Loucy (cell line): ENCODE results near the gene RARB.

Experiments
- H2AFZ ChIP-seq: fragments of 200-600 bp; sonication (generic); 2 replicates; pipeline ENCODE4 v1.6.0; 2016; ENCODE audit warnings: antibody characterized with exemption, mild to moderate bottlenecking, low read length, moderate library complexity
- H3F3A ChIP-seq: fragments of 200-600 bp; 2 replicates; pipeline ENCODE4 v1.6.0; 2016; ENCODE audit warnings: antibody characterized with exemption, low read depth, mild to moderate bottlenecking
- H3K27me3 ChIP-seq: fragments of 200-600 bp; sonication (generic); 2 replicates; pipeline ENCODE4 v1.6.1; 2014; ENCODE audit warnings: low read length, mild to moderate bottlenecking; ENCODE audit not compliant: insufficient read depth, poor library complexity, severe bottlenecking
- H3K36me3 ChIP-seq: fragments of 200-600 bp; sonication (generic); 2 replicates; pipeline ENCODE4 v1.6.1; 2016; ENCODE audit warnings: low read length; ENCODE audit not compliant: insufficient read depth
- H3K4me1 ChIP-seq: fragments of 200-600 bp; sonication (generic); 2 replicates; pipeline ENCODE4 v1.5.1; 2014; ENCODE audit warnings: low read length, mild to moderate bottlenecking; ENCODE audit not compliant: insufficient read depth, poor library complexity, severe bottlenecking
- H3K4me2 ChIP-seq: fragments of 200-600 bp; sonication (generic); 2 replicates; pipeline ENCODE4 v1.6.0; 2014; ENCODE audit warnings: antibody characterized with exemption, low read length, low read depth, mild to moderate bottlenecking; ENCODE audit not compliant: poor library complexity, severe bottlenecking
- H3K4me3 ChIP-seq: fragments of 200-600 bp; sonication (generic); 2 replicates; pipeline ENCODE4 v1.5.1; 2014; ENCODE audit warnings: low read length, mild to moderate bottlenecking, mixed read lengths; ENCODE audit not compliant: poor library complexity, severe bottlenecking
- H3K79me2 ChIP-seq: fragments of 200-600 bp; sonication (generic); 2 replicates; pipeline ENCODE4 v1.6.1; 2014; ENCODE audit warnings: low read length; ENCODE audit not compliant: insufficient read depth
- H3K9ac ChIP-seq: fragments of 200-600 bp; sonication (generic); 2 replicates; pipeline ENCODE4 v1.6.0; 2014; ENCODE audit warnings: mild to moderate bottlenecking, low read depth, low read length, moderate library complexity; ENCODE audit not compliant: poor library complexity, severe bottlenecking
- H3K9me2 ChIP-seq: fragments of 200-600 bp; sonication (generic); replicated peaks from 2 replicates; pipeline ENCODE4 v1.6.1; 2016; ENCODE audit warnings: low read depth, low read length, mixed read lengths
- H3K9me3 ChIP-seq: fragments of 200-600 bp; sonication (generic); 2 replicates; pipeline ENCODE4 v1.6.1; 2014; ENCODE audit warnings: mild to moderate bottlenecking, antibody characterized with exemption, low read length, low read depth; ENCODE audit not compliant: insufficient read depth
- H4K20me1 ChIP-seq: fragments of 200-600 bp; sonication (generic); 2 replicates; pipeline ENCODE4 v1.6.0; 2014; ENCODE audit warnings: antibody characterized with exemption, low read length, mild to moderate bottlenecking; ENCODE audit not compliant: insufficient read depth, poor library complexity, severe bottlenecking
- EZH2phosphoT487 ChIP-seq: fragments of 200-600 bp; IDR thresholded peaks from 2 replicates; pipeline ENCODE4 v1.6.1; 2018; ENCODE audit warnings: antibody characterized with exemption, mild to moderate bottlenecking, moderate library complexity, borderline replicate concordance
- TF ChIP-seq, protein P1 (sequence below): fragments of 200-600 bp; sonication (generic); conservative IDR thresholded peaks from 2 replicates; pipeline ENCODE4 v1.5.1; 2014; ENCODE audit warnings: mild to moderate bottlenecking, antibody characterized with exemption, low read length

Gene RARB

DNA sequence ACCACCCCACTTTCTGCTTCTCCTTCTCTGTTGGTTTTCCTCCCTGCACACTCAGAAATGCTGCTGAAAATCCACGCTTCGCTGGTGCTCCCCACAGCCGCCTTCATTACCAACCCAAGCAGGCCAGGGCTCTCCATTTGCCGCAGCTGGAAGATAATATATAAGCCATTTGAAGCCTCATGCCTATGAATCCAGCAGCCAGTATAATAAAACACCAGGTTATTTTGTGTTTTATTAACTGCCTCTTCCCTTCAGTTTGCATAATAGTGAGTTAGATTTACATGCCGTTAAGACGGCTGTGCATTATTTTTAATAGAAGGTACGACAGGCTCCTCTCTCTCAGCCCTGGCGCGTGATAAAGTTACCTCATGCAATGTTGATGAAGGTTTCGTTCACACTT, 150.0 kb downstream of the RARB start:
- Histone ChIP-seq H3F3A (no peaks in the 10 kb centered on the region), H3K9me2 (no peaks in the 10 kb centered on the region), H3K9ac (no peak overlapping the region), H3K79me2 (no peaks in the 10 kb centered on the region), H3K9me3 (no peaks in the 10 kb centered on the region), H3K4me2 (no peak overlapping the region), H3K27me3 (no peaks in the 10 kb centered on the region), H3K36me3 (no peaks in the 10 kb centered on the region), H4K20me1 (no peaks in the 10 kb centered on the region), H3K4me3 (no peak overlapping the region), H2AFZ (no peak overlapping the region), H3K4me1 (no peaks in the 10 kb centered on the region)
- TF ChIP-seq, protein P1, sequence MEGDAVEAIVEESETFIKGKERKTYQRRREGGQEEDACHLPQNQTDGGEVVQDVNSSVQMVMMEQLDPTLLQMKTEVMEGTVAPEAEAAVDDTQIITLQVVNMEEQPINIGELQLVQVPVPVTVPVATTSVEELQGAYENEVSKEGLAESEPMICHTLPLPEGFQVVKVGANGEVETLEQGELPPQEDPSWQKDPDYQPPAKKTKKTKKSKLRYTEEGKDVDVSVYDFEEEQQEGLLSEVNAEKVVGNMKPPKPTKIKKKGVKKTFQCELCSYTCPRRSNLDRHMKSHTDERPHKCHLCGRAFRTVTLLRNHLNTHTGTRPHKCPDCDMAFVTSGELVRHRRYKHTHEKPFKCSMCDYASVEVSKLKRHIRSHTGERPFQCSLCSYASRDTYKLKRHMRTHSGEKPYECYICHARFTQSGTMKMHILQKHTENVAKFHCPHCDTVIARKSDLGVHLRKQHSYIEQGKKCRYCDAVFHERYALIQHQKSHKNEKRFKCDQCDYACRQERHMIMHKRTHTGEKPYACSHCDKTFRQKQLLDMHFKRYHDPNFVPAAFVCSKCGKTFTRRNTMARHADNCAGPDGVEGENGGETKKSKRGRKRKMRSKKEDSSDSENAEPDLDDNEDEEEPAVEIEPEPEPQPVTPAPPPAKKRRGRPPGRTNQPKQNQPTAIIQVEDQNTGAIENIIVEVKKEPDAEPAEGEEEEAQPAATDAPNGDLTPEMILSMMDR = no peak
- no peak for TF ChIP-seq EZH2phosphoT487

- no peak overlapping the region for H2AFZ ChIP-seq
- no peaks in the 10 kb centered on the region for H3K36me3 ChIP-seq
- H3K9me3 ChIP-seq = no peaks in the 10 kb centered on the region
- no peak overlapping the region for H3K9ac ChIP-seq
- H3K4me3 ChIP-seq = no peak overlapping the region
- H3F3A ChIP-seq = no peaks in the 10 kb centered on the region
- H3K79me2 ChIP-seq = no peaks in the 10 kb centered on the region
- H4K20me1 ChIP-seq = no peaks in the 10 kb centered on the region
- no peak overlapping the region for H3K4me2 ChIP-seq
- TF ChIP-seq, protein P1 = no peak
- TF ChIP-seq EZH2phosphoT487 = no peak
- no peaks in the 10 kb centered on the region for H3K27me3 ChIP-seq
- H3K9me2 ChIP-seq = no peaks in the 10 kb centered on the region
- H3K4me1 ChIP-seq = no peaks in the 10 kb centered on the region
Measured at GRCh38 chr3:25580534-25580933, 152.5 kb downstream of the RARB start.

DNA sequence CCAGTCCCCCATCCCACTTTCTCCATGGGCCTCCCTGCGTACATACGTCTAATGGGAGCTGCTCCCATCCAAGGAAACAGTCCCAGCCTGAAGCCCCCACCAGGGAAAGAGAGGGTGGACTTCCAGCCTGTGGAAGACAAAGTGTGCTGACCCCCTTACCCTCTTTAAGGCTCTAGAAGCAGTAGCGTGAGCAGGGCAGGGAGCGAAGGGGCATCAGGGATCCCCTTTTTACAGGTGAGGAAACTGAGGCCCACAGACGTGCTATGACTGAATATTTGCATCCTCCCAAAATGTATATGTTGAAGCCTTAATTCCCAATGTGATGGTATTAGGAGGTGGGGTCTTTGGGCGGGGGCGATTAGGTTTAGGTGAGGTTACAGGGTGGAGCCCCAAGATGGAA, 153.3 kb downstream of the RARB start:
- no peaks in the 10 kb centered on the region for H3K9me3 ChIP-seq

More for the DNA sequence above, 153.3 kb downstream of the RARB start:
- Histone ChIP-seq H3K27me3 (no peaks in the 10 kb centered on the region), H3K36me3 (no peaks in the 10 kb centered on the region), H3K79me2 (no peaks in the 10 kb centered on the region), H3K4me2 (no peak overlapping the region), H2AFZ (no peak overlapping the region), H3K4me3 (no peak overlapping the region), H3K4me1 (no peaks in the 10 kb centered on the region), H3K9me2 (no peaks in the 10 kb centered on the region), H3F3A (no peaks in the 10 kb centered on the region), H4K20me1 (no peaks in the 10 kb centered on the region), H3K9ac (no peak overlapping the region)
- TF ChIP-seq, protein P1 = no peak
- no peak for TF ChIP-seq EZH2phosphoT487
